ENCODE results near the gene L1TD1.
"Not testable (repeated sequence)": the region's sequence is repeated elsewhere in the genome, so short reads cannot be mapped to it uniquely, and the experiment has no call there.

The L1TD1 gene

GRCh38 chr1:62237950-62238374 lies 43.3 kb downstream of the L1TD1 start:
- DNase-seq = no peak

GRCh38 chr1:62238507-62238906 lies 43.9 kb downstream of the L1TD1 start:
- no peak for DNase-seq

- not testable (repeated sequence) for DNase-seq
Observed at GRCh38 chr1:62239652-62240403, 45.2 kb downstream of the L1TD1 start.

GRCh38 chr1:62240651-62241370 lies 46.2 kb downstream of the L1TD1 start:
- DNase-seq = no peak

GRCh38 chr1:62241371-62242131 lies 46.9 kb downstream of the L1TD1 start:
- no peak for DNase-seq

DNA sequence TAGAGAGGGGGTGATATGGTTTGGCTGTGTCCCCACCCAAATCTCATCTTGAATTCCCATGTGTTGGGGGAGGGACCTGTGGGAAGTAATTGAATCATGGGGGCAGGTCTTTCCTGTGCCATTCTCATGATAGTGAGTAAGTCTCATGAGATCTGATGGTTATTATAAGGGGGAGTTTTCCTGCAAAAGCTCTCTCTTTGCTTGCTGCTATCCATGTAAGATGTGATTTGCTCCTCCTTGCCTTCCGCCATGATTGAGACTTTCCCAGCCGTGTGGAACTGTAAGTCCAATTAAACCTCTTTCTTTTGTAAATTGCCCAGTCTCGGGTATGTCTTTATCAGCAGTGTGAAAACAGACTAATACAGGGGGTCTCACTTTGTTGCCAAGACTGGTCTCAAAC lies 49.7 kb downstream of the L1TD1 start:
- not testable (repeated sequence) for DNase-seq

DNA sequence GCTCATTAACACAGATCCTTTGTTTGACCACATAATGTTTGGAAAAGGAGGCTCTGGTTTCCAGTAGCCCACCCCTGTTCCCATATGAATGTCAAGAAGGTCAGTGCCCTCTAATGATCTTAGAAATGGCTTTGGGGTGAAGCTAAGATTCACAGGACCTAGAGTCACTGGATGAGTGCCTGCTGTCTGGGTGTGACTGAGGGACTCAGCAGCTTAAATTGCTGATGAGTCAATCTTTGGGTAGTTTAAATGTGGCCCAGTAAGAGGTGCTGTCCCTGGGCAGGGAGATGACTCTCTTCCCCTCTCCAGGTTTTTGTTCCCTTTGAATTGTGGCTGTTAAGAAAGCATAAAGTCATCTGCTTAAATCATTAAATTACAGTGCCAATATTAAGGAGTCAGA lies 50.6 kb downstream of the L1TD1 start:
- DNase-seq = no peak

- DNase-seq = no peak
Observed at GRCh38 chr1:62247391-62248168, 52.9 kb downstream of the L1TD1 start.

DNA sequence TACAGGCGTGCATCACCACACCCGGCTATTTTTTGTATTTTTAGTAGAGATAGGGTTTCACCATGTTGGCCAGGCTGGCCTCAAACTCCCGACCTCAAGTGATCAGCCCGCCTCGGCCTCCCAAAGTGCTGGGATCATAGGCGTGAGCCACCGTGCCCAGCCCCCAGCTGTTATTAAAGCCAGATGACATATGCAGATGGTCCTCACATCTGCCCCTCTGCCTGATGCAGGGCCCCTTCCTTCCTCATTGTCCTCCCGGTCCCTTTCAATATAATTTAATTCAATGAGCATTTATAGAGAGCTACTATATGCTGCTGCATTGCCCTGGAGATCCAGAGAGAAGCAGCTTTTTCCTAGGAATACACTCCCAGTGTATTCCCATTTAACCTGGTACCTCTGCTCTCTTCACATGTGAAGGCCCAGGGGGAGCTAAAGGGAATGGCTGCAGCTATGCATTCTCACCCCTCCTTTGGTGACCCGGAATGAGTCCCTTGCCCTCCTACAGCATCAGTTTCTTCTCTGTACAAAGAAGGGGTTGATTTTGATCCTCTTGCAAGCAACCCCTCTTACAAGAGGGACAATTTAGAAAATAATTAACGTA lies 55.6 kb downstream of the L1TD1 start:
- no peak for DNase-seq

DNA sequence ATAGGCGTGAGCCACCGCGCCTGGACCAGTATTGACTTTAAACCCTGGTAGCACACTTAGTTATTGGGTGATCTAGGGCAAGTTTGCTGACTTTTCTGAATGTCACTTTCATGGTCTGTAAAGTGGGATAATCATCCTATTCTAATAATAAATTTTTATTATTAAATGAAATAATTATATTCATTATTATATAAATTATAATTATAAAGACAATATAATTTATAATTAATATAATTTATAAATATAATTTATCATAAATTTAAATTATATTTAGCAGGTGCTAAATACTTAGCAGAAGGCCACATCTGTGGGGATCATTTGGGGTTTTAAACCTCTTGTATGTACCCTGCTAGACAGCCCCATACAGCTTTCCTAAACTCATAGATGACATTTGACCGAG lies 64.9 kb downstream of the L1TD1 start:
- no peak for DNase-seq

DNA sequence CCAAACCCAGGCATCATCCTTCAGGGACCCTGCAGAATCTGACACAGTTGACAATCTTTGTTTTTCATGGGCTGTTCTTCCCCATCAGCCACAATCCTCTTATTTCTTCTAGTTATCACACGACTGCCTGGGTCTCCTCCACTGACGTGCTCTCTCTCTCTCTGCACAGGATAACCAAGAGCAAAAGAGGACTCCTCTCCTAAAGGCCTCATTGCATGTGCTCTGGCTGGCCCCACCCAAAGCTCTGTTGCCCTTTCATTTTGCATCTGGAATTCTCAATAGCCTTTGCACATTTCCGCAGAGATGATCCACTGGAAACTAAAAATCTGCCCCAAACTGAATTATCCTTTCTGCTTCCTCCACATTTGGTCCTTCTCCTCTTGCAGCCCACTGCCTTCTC lies 66.0 kb downstream of the L1TD1 start:
- DNase-seq = no peak
